Measurements from ENCODE around the gene SERTM2. TPM values are rescaled to one million over a fixed set of nuclear protein-coding genes. Genes with fewer than 3 reads are reported as not detected.

The SERTM2 gene
- polyA plus RNA-seq, 1 experiment = not detected

DNA sequence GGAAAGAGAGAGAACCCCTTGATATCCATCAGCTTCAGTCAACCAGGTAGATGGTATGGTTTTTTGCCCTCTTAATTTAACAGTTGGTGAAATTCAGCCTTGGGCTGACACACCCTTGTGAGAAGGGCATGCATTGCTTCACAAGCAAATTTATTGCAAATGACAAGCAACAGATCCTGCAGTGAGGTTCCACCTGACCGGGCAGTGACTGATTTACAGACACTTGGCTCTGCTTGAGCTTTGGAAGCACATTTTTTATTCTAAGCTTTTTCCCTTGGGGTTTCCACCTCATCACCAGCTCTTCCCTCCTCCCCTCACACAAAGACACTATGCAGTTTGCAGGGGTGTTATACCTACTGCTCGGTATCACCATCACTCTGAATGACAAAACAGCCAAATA lies 28.3 kb upstream of the SERTM2 start:
- Histone ChIP-seq H3K4me3 (ENCODE audit: low read depth, low read length) (no peak overlapping the region), H3K27me3 (ENCODE audit: control insufficient read depth, insufficient read depth, low read length) (no peaks in the 10 kb centered on the region), H3K36me3 (ENCODE audit: control insufficient read depth, insufficient read depth, low read length) (no peaks in the 10 kb centered on the region)
- no peak for TF ChIP-seq CTCF (IDR thresholded peaks at IDR 0.05; ENCODE audit: insufficient read depth, low read depth, low read length)
- DNase-seq (ENCODE audit: low read depth) = no peak
- ChIA-PET POLR2A (no interaction called here), CTCF (no interaction called here)

DNA sequence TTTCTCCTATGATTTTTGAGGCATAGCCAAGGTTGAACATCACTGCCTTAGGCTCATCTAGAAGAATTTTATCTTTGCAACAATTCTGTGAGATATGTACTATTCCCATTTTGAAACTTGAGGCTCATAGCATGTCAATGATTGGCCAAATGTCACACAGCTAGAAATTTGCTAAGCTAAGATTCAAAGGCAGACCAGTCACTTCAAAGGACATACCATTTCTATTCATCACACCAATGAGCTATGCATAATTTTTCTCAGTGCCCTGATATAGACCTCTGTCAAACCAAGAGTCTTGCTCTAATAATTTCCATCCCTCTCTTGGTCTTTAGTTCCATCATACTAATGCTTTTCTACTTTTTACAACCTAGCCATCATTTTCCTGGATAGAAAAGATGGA lies 27.6 kb upstream of the SERTM2 start:
- CTCF ChIA-PET = no interaction called here
- no peak for TF ChIP-seq CTCF (IDR thresholded peaks at IDR 0.05; ENCODE audit: insufficient read depth, low read depth, low read length)

GRCh38 chrX:111490688-111491087 lies 20.8 kb upstream of the SERTM2 start:
- Histone ChIP-seq H3K27me3 (ENCODE audit: control insufficient read depth, insufficient read depth, low read length) (no peaks in the 10 kb centered on the region), H3K4me3 (ENCODE audit: low read depth, low read length) (no peak overlapping the region), H3K36me3 (ENCODE audit: control insufficient read depth, insufficient read depth, low read length) (no peaks in the 10 kb centered on the region)
- ChIA-PET POLR2A (no interaction called here), CTCF (no interaction called here)
- TF ChIP-seq CTCF (IDR thresholded peaks at IDR 0.05; ENCODE audit: insufficient read depth, low read depth, low read length) = no peak
- DNase-seq (ENCODE audit: low read depth) = no peak

More for the DNA sequence above, 27.6 kb upstream of the SERTM2 start:
- DNase-seq (ENCODE audit: low read depth) = no peak
- POLR2A ChIA-PET = no interaction called here
- Histone ChIP-seq H3K36me3 (ENCODE audit: control insufficient read depth, insufficient read depth, low read length) (no peaks in the 10 kb centered on the region), H3K27me3 (ENCODE audit: control insufficient read depth, insufficient read depth, low read length) (no peaks in the 10 kb centered on the region), H3K4me3 (ENCODE audit: low read depth, low read length) (no peak overlapping the region)

DNA sequence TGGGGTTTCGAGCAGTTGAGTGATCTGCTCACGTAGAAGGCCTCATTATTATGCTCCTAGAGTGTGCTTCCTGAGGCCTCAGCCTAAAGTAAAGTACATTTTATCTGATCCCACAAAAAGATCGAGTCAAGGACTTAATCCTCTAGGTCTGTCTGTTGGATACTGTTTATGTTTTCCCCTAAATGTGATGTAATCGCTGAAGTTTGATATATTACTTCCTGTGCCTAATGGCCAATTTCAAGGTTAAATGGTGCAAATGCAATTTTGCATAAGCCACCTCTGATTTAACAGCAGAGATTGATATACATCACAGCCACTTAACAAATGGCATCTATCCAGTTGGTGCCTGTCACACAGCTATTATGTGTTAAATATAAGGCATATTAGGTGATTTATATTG lies 19.4 kb upstream of the SERTM2 start:
- Histone ChIP-seq H3K4me3 (ENCODE audit: low read depth, low read length) (no peak overlapping the region), H3K36me3 (ENCODE audit: control insufficient read depth, insufficient read depth, low read length) (no peaks in the 10 kb centered on the region), H3K27me3 (ENCODE audit: control insufficient read depth, insufficient read depth, low read length) (no peaks in the 10 kb centered on the region)
- POLR2A ChIA-PET = no interaction called here
- DNase-seq (ENCODE audit: low read depth) = no peak
- no peak for TF ChIP-seq CTCF (IDR thresholded peaks at IDR 0.05; ENCODE audit: insufficient read depth, low read depth, low read length)
- CTCF ChIA-PET = no interaction called here

GRCh38 chrX:111498538-111499103 lies 12.8 kb upstream of the SERTM2 start:
- H3K36me3 ChIP-seq (ENCODE audit: control insufficient read depth, insufficient read depth, low read length) = no peaks in the 10 kb centered on the region
- no peaks in the 10 kb centered on the region for H3K27me3 ChIP-seq (ENCODE audit: control insufficient read depth, insufficient read depth, low read length)
- POLR2A ChIA-PET = no interaction called here
- no peak overlapping the region for H3K4me3 ChIP-seq (ENCODE audit: low read depth, low read length)
- CTCF ChIA-PET = no interaction called here
- TF ChIP-seq CTCF (IDR thresholded peaks at IDR 0.05; ENCODE audit: insufficient read depth, low read depth, low read length) = no peak
- DNase-seq (ENCODE audit: low read depth) = no peak
